NCI-H1105 treated with DMSO at 0.1 percent for 48 hours (cell line): ENCODE measurements around the gene TRPM1.

Source experiments
- DNase-seq: peaks from one replicate; lab custom pipeline; 2025; lab: John Stamatoyannopoulos, UW

TRPM1 gene

DNA sequence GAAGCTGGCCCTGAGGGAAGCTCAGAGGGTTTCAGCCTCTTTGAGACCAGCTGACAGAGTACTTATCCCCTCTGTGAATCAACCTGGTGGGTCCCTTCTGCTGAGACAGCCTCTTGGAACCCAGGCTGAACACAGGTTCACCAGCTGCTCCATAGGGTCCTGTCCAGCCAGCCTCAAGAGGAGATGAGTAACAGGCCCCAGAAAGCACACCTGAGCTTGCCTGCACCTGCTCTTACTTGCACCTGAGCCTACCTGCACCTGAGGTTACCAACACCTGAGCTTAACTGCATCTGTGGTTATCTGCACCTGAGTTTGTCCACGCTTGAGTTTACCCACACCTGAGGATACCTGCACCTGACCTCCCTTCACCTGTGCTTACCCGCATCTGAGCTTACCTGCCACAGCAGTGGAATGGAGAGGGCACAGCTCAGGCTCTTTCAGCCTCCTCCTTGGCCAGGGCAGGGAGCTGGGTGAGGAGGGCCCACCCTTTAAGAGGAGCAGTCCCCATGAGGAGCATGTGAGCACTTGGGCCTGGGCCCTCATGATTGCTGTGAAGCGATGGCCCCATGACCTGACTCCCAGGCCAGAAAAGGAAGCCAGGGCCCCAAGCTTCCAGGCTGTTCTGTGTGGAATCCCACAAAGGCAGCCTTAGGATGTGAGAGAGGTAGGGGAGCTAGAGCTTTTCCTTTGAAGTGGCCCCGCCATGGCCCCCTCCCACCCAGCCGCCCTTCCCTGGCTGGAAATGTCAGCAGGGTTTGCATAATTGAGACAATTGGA is at the start of gene TRPM1:
Gene TRPM1 (minus strand): TSS at position 464 of the 777 bp plus-strand sequence. CDS start 20,370 bp downstream, outside the sequence.
- DNase-seq: no peak

DNA sequence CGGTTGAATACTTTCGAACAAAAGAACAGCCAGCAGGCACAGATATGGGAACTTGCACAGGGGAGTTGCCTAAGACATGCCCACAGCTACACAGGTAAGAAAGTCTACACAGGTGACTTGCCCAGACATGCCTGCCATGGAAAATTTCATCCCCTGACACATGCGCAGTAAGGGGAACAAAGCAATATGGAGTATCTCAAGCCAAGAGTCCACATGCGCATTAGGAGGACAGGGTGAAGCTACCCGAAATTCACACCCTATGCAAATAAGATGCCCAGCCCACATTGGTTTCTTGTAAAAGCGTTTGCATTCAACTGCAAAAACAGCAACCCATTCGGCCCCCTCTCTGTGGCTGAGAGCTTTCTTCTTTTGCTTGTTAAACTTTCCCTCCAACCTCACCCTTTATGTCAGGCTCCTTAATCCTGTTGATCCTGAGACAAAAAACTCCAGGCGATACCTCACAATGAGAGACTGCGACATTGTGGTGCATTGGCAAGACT is 49.3 kb upstream of the TRPM1 start:
- no peak for DNase-seq

DNA sequence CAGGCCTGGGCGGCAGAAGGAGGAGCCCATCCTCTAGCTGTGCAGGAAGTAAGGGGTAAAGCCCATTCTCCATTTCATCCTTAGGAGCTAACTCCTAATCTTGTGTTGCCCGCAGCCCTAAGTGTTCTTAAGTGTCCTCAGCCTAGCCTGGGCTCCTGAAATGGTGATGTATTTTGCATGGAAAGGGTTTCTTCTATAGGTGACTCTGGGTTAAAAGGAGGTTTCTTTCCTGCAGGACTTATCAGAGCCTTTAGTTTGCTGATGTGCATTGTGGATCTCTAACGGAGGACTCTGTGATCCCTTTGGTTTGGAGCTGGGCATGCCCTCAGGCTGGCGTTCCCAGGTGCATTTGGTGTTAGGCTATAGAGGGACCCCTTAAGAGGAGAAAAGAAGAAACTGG is 48.5 kb upstream of the TRPM1 start:
- no peak for DNase-seq

GRCh38 chr15:31149088-31149505 is 47.6 kb upstream of the TRPM1 start:
- no peak for DNase-seq

GRCh38 chr15:31148297-31149087 is 47.0 kb upstream of the TRPM1 start:
- no peak for DNase-seq

- DNase-seq: no peak
Measured at GRCh38 chr15:31147944-31148296, 46.4 kb upstream of the TRPM1 start.

DNA sequence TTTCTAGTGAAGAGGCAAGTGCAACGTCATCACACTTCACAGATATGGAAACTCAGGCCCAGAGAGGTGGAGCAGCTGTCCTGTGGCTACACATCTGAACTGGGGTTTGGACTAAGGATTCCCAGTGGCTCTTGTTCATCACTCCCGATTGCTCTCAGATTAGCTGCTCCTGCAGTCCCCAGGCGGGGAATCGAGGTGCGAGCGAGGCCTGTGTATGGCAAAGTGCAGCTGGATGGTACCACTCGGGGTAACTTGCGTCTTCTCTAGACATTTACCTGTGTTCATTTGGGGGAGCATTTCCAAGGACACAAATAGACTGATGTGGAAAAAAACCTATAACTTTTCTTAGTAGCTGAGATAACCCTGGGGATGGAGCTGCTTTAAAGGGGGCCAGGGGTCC is 45.9 kb upstream of the TRPM1 start:
- no peak for DNase-seq

GRCh38 chr15:31145271-31145911 is 43.9 kb upstream of the TRPM1 start:
- no peak for DNase-seq

DNA sequence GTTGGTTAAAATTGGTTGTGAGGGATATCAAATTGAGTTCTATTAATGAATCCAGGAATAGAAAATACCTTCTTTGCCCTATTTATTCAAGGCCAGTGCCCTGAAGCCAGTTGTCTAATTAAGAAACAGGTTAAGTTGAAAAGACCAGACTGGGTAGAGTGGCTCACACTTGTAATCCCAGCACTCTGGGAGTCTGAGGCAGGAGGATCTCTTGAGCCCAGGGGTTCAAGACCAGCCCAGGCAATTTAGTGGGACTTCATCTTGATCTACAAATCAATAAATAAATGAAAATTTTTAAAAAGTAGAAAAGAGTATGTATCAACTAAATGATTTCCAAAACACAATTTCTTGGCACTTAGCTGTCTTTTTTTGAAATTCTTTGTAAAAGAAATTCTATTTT is 40.3 kb upstream of the TRPM1 start:
- no peak for DNase-seq

GRCh38 chr15:31136607-31137328 is 35.2 kb upstream of the TRPM1 start:
- no peak for DNase-seq

- DNase-seq: no peak
Measured at GRCh38 chr15:31136016-31136415, 34.5 kb upstream of the TRPM1 start.

- DNase-seq: no peak
Measured at GRCh38 chr15:31135523-31135922, 34.0 kb upstream of the TRPM1 start.

DNA sequence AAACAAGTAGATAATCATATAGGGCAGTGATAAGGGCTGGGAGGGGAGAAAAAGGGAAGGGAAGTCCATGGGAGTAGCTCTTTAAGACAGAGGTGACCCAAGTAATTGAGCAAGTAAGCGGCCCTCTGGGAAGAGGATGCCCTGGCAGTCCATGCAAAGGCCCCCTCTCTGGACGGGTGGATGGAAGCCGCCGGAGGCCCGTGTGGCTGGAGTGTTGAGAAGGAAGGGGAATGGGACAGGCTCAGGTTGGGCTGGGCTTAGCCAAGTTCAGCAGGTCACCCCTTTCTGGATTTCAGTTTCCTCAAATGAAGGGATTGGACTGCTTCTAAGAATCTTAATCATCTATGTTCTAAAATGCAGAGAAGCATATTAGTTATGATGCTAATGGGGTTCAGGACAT is 32.4 kb upstream of the TRPM1 start:
- no peak for DNase-seq

- DNase-seq: no peak
Measured at GRCh38 chr15:31131853-31132375, 30.4 kb upstream of the TRPM1 start.

GRCh38 chr15:31130576-31131237 is 29.2 kb upstream of the TRPM1 start:
- DNase-seq: no peak

GRCh38 chr15:31129769-31130303 is 28.3 kb upstream of the TRPM1 start:
- DNase-seq: no peak

GRCh38 chr15:31128919-31129768 is 27.6 kb upstream of the TRPM1 start:
- peak; percentile 12 for DNase-seq

GRCh38 chr15:31128477-31128876 is 27.0 kb upstream of the TRPM1 start:
- no peak for DNase-seq

- DNase-seq: no peak
Measured at GRCh38 chr15:31127596-31128261, 26.2 kb upstream of the TRPM1 start.
